Ishikawa (cell line): ENCODE measurements around the gene KNDC1.

Source experiments
- CEBPB ChIP-seq: IDR thresholded peaks from 2 replicates; pipeline ENCODE4 v1.6.1; 2012
- CREB1 ChIP-seq: IDR thresholded peaks from 2 replicates; pipeline ENCODE4 v1.6.1; 2012; ENCODE audit warnings: low read depth
- EGR1 ChIP-seq: IDR thresholded peaks from 2 replicates; pipeline ENCODE4 v1.6.1; 2012
- EP300 ChIP-seq: IDR thresholded peaks from 2 replicates; pipeline ENCODE4 v1.6.1; 2012; ENCODE audit warnings: borderline replicate concordance
- FOXM1 ChIP-seq: IDR thresholded peaks from 2 replicates; pipeline ENCODE4 v1.6.1; 2012; ENCODE audit warnings: low read depth, borderline replicate concordance
- NFIC ChIP-seq: IDR thresholded peaks from 2 replicates; pipeline ENCODE4 v1.6.1; 2012
- RAD21 ChIP-seq: IDR thresholded peaks from 2 replicates; pipeline ENCODE4 v1.6.1; 2012; ENCODE audit warnings: low read depth
- TAF1 ChIP-seq: IDR thresholded peaks from 2 replicates; pipeline ENCODE4 v1.6.1; 2012; ENCODE audit warnings: low read depth, mild to moderate bottlenecking
- TCF12 ChIP-seq: IDR thresholded peaks from 2 replicates; pipeline ENCODE4 v1.6.1; 2012; ENCODE audit warnings: low read depth
- TEAD4 ChIP-seq: IDR thresholded peaks from 2 replicates; pipeline ENCODE4 v1.6.1; 2012
- YY1 ChIP-seq: IDR thresholded peaks from 2 replicates; pipeline ENCODE4 v1.6.1; 2012; ENCODE audit warnings: low read depth
- ZBTB7A ChIP-seq: IDR thresholded peaks from 2 replicates; pipeline ENCODE4 v1.6.1; 2012; ENCODE audit warnings: low read depth
- TF ChIP-seq, protein P1 (sequence below): IDR thresholded peaks from 2 replicates; pipeline ENCODE4 v1.6.1; 2012; ENCODE audit warnings: low read depth, mild to moderate bottlenecking
- TF ChIP-seq, protein P2 (sequence below): IDR thresholded peaks from 2 replicates; pipeline ENCODE4 v1.6.1; 2012
- TF ChIP-seq, protein P3 (sequence below): IDR thresholded peaks from 2 replicates; pipeline ENCODE4 v1.6.1; 2012

The KNDC1 gene

DNA sequence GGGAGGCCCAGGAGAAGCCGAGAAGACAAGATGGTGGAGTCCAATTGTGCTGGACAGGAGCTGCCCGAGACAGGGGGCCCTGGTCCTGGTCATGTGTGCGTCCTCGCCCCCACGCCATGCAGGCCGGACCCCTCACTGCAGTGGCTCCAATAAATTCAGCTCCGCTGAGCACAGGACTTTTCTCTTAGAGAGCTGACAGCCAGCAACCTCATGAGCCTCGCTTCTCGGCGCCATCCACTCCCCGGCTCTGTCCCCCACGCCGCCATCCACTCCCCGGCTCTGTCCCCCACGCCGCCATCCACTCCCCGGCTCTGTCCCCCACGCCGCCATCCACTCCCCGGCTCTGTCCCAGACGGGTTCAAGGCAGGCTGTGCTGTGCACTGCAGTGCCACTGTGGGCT, 67.2 kb downstream of the KNDC1 start:
- TF ChIP-seq, protein P1, sequence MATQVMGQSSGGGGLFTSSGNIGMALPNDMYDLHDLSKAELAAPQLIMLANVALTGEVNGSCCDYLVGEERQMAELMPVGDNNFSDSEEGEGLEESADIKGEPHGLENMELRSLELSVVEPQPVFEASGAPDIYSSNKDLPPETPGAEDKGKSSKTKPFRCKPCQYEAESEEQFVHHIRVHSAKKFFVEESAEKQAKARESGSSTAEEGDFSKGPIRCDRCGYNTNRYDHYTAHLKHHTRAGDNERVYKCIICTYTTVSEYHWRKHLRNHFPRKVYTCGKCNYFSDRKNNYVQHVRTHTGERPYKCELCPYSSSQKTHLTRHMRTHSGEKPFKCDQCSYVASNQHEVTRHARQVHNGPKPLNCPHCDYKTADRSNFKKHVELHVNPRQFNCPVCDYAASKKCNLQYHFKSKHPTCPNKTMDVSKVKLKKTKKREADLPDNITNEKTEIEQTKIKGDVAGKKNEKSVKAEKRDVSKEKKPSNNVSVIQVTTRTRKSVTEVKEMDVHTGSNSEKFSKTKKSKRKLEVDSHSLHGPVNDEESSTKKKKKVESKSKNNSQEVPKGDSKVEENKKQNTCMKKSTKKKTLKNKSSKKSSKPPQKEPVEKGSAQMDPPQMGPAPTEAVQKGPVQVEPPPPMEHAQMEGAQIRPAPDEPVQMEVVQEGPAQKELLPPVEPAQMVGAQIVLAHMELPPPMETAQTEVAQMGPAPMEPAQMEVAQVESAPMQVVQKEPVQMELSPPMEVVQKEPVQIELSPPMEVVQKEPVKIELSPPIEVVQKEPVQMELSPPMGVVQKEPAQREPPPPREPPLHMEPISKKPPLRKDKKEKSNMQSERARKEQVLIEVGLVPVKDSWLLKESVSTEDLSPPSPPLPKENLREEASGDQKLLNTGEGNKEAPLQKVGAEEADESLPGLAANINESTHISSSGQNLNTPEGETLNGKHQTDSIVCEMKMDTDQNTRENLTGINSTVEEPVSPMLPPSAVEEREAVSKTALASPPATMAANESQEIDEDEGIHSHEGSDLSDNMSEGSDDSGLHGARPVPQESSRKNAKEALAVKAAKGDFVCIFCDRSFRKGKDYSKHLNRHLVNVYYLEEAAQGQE, result no peak
- TF ChIP-seq YY1, result no peak
- TF ChIP-seq, protein P2, sequence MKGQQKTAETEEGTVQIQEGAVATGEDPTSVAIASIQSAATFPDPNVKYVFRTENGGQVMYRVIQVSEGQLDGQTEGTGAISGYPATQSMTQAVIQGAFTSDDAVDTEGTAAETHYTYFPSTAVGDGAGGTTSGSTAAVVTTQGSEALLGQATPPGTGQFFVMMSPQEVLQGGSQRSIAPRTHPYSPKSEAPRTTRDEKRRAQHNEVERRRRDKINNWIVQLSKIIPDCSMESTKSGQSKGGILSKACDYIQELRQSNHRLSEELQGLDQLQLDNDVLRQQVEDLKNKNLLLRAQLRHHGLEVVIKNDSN, result no peak
- no peak for TF ChIP-seq TAF1
- no peak for TF ChIP-seq FOXM1
- no peak for TF ChIP-seq NFIC
- TF ChIP-seq TEAD4, result no peak
- no peak for TF ChIP-seq RAD21
- no peak for TF ChIP-seq CEBPB

DNA sequence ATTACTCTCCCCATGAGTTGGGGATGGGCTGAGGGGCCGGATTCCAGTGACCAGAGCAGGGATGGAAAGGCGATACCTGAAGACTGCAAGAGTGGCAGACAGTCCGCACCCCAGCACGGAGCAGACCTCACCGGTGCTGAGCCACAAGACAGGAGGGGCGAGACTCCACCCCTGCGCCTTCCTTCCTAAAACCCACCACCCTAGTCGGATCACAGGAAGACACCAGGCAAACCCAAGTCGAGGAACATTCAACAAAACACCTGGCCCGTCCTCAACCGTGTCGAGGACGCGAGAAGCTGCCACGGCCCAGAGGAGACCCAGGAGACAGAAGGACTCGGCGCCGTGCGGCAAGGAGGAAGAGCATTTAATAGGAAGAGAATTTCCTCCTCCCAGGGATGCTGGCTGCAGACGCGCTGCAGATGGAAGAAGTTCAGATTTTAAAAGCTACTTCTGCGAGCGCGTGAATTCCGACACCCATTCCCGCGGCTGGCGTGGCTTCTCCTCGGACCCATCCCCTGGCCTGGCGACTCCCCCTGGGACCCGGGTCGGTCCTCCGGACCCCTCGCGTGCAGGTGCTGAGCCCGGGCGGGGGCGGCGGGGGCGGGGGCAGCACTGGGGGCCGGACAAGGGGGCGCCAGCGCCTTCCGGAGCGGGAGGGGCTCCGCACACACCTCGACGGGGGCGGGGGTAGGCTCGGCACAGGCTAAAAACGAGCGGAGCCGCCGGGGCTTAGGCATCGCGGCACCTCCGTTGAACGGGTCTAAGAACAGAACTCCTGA, 69.4 kb downstream of the KNDC1 start:
- TF ChIP-seq CEBPB (no peak), ZBTB7A (no peak), TAF1 (no peak), NFIC (no peak), TEAD4 (no peak), YY1 (no peak), CREB1 (no peak), RAD21 (no peak), EP300 (no peak), FOXM1 (no peak), EGR1 (no peak)
- TF ChIP-seq, protein P3, sequence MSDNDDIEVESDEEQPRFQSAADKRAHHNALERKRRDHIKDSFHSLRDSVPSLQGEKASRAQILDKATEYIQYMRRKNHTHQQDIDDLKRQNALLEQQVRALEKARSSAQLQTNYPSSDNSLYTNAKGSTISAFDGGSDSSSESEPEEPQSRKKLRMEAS, result no peak

DNA sequence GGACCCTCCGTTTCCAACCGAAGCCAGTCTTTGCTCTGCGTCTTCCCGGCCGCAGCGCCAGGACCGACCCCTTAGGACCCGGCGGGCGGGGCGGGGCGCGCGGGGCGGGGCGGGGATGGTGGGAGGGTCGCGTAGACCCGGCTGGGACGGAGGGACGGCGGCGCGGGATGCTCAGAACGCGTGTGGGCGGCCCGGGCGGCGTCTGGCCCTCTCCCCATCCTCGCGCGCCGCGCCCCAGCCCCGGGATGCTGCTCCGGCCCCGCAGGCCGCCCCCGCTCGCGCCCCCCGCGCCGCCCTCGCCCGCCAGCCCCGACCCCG, 70.0 kb downstream of the KNDC1 start, which contains the start of gene UTF1:
Gene UTF1, plus strand, starts transcription at position 174 of the 318 bp plus-strand sequence. Its CDS starts 72 bp downstream, at position 246.
- TF ChIP-seq RAD21 (no peak), ZBTB7A (no peak), NFIC (no peak), FOXM1 (no peak), CREB1 (no peak), EP300 (no peak), TEAD4 (no peak), CEBPB (no peak), TCF12 (no peak), YY1 (no peak), TAF1 (no peak), EGR1 (no peak)
- TF ChIP-seq, protein P2, result no peak
- TF ChIP-seq, protein P3, result no peak
- TF ChIP-seq, protein P1, result no peak

DNA sequence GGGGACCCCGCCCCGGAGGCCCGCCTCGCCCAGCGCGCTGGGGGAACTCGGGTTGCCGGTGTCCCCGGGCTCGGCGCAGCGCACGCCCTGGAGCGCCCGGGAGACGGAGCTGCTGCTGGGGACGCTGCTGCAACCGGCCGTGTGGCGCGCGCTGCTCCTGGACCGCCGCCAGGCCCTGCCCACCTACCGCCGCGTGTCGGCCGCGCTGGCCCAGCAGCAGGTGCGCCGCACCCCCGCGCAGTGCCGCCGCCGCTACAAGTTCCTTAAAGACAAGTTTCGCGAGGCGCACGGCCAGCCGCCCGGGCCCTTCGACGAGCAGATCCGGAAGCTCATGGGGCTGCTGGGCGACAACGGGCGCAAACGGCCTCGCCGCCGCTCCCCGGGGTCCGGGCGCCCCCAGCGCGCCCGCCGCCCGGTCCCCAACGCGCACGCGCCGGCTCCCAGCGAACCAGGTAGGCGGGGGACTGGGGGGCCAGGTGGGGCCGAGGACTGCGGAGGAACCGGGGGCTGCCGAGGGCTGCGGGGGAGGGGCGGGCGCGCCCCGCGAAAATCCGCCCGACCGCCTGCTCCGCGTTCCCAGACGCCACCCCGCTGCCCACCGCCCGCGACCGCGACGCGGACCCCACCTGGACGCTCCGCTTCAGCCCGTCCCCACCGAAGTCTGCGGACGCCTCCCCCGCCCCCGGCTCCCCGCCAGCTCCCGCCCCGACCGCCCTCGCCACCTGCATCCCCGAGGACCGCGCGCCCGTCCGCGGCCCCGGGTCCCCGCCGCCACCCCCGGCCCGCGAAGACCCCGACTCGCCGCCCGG, 70.6 kb downstream of the KNDC1 start:
- TF ChIP-seq YY1 (no peak), TEAD4 (no peak), TCF12 (no peak), FOXM1 (no peak), CREB1 (no peak), EGR1 (no peak), ZBTB7A (no peak)
- TF ChIP-seq, protein P2, result no peak

DNA sequence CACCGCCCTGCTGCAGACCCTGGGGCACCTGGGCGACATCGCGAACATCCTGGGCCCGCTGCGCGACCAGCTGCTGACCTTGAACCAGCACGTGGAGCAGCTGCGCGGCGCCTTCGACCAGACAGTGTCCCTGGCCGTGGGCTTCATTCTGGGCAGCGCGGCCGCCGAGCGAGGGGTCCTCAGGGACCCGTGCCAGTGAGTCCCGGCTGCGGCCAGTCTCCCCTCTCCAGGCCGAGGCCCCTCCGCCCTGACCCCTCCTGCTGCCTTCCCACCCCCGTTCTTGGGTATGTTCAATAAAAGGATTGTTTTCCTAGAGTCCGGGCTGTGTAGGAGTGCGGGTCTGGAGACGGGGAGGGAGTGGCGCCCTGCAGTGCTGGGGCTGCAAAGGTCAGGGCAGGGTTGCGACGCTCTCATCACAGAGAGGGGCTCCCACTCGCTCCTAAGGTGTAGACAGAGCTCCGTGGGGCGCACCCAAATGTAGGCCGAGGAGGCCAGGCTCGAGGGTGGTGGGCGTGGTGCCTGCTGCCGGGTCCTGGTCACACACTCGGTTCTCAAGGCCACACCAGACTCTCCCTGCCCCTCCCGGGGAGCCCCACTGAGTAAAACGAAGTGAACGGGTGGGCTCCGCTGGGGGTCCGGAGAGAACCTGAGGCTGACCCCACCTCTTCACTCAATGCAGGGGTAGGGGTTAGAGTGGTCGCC, 71.4 kb downstream of the KNDC1 start:
- no peak for TF ChIP-seq CEBPB
- TF ChIP-seq EGR1, result no peak
- no peak for TF ChIP-seq RAD21
- TF ChIP-seq, protein P3, result no peak
- TF ChIP-seq EP300, result no peak
- TF ChIP-seq TEAD4, result no peak
- no peak for TF ChIP-seq FOXM1
